OCI-LY1 (cell line): Measurements from ENCODE around the gene IRF4.

Source experiments
- CTCF ChIP-seq: fragments of 200-600 bp; sonication (generic), shearing (Covaris generic); IDR thresholded peaks from 2 replicates; pipeline ENCODE4 v1.5.1; 2017; ENCODE audit warnings: mild to moderate bottlenecking, antibody characterized with exemption, low read length, moderate library complexity, mixed read lengths
- EZH2 ChIP-seq: fragments of 200-600 bp; sonication (generic), shearing (Covaris generic); IDR thresholded peaks from 2 replicates; pipeline ENCODE4 v1.8.0; 2017; ENCODE audit warnings: borderline replicate concordance, mixed run types, mild to moderate bottlenecking, antibody characterized with exemption, low read length, moderate library complexity, mixed read lengths

DNA sequence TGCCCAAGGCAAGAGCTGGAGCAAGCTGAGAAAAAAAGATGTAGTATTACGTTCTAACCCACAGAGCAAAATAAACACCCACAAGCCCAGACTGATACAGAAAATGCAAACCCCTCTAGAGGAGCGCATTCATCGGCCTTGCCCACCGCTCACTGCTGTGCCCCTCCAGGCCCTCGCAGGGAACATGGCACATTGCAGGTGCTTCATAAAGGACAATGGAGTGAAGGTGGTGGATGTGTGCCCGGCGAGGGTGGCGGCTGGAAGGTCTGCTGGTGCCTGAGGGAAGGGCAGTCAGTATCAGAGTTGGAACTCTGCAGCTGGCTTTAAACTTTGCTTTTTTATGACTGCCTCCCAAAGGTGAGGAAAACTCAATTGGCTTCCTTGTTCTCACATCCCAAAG, 18.5 kb upstream of the IRF4 start:
- TF ChIP-seq CTCF (no peak), EZH2 (no peak)
